Measurements from ENCODE around the gene SKOR1. TPM values are rescaled to one million over a fixed set of nuclear protein-coding genes. Genes with fewer than 3 reads are reported as not detected.

Gene SKOR1
- total RNA-seq, 2 donors from 2014 or later = 0.78 to 3.5 TPM

DNA sequence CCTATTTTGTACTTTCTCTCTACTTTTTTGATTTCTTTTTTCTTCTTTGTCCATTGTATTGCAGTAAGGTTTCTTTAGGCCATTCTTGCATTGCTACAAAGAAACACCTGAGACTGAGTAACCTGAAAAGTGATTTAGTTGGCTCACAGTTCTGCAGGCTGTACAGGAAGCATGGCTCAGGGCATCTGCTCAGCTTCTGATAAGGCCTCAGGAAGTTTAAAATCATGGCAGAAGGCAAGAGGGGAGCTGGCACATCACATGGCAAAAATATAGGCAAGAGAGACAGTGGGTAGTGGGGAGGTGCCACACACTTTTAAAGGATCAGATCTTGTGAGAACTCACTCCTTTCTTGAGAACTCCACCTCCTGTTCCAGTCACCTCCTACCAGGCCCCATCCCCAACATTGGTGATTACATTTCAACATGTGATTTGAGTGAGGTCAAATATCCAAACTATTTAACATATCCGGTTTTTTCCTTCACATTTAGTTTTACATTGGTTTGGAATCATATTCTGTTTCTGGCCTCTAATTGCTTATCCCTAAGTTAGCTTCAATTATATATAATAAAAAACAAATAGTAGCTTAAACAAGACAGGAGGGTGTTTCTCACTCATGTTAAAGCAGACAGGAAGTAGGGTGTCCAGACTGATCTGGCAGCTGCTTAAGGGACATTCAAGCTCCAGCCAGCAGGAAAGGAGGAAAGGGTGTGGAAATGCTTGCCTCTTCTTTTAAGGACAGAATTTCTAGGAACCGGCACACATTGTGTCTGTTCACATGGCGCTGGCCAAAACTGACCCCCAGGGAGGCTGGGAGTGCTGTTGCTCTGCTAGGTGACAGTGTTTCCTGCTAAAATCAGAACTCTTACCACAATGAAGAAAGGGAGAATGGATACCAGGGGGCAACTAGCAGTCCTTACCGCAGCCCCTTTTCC is 28.8 kb upstream of the SKOR1 start:
- no peak overlapping the region for H3K27ac ChIP-seq
- DNase-seq (ENCODE audit: low spot score) (no peak), ATAC-seq (ENCODE audit: insufficient number of reproducible peaks, low FRiP score, low read depth) (no peak)
- no peaks in the 10 kb centered on the region for H3K27me3 ChIP-seq (replicated peaks; ENCODE audit: insufficient read depth)
- TF ChIP-seq, protein P1, sequence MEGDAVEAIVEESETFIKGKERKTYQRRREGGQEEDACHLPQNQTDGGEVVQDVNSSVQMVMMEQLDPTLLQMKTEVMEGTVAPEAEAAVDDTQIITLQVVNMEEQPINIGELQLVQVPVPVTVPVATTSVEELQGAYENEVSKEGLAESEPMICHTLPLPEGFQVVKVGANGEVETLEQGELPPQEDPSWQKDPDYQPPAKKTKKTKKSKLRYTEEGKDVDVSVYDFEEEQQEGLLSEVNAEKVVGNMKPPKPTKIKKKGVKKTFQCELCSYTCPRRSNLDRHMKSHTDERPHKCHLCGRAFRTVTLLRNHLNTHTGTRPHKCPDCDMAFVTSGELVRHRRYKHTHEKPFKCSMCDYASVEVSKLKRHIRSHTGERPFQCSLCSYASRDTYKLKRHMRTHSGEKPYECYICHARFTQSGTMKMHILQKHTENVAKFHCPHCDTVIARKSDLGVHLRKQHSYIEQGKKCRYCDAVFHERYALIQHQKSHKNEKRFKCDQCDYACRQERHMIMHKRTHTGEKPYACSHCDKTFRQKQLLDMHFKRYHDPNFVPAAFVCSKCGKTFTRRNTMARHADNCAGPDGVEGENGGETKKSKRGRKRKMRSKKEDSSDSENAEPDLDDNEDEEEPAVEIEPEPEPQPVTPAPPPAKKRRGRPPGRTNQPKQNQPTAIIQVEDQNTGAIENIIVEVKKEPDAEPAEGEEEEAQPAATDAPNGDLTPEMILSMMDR (IDR thresholded peaks at IDR 0.05) = no peak
- H3K4me1 ChIP-seq (ENCODE audit: control insufficient read depth in 1 of 2, low read depth in 2 of 2) = no peaks in the 10 kb centered on the region
- H3K9me3 ChIP-seq = peaks cover 5% of the 10 kb centered on the region
- H3K36me3 ChIP-seq = no peaks in the 10 kb centered on the region
- no peak overlapping the region for H3K4me3 ChIP-seq

- H3K36me3 ChIP-seq = no peaks in the 10 kb centered on the region
- H3K27ac ChIP-seq = no peak overlapping the region
- no peak for DNase-seq (ENCODE audit: low spot score)
- H3K4me3 ChIP-seq = no peak overlapping the region
- no peak for ATAC-seq (ENCODE audit: insufficient number of reproducible peaks, low FRiP score, low read depth)
- no peaks in the 10 kb centered on the region for H3K27me3 ChIP-seq (replicated peaks; ENCODE audit: insufficient read depth)
- H3K4me1 ChIP-seq (ENCODE audit: control insufficient read depth in 1 of 2, low read depth in 2 of 2) = no peaks in the 10 kb centered on the region
- H3K9me3 ChIP-seq = peaks cover 5% of the 10 kb centered on the region
- TF ChIP-seq, protein P1 (IDR thresholded peaks at IDR 0.05) = no peak
Measured at GRCh38 chr15:67799801-67800205, 25.5 kb upstream of the SKOR1 start.

DNA sequence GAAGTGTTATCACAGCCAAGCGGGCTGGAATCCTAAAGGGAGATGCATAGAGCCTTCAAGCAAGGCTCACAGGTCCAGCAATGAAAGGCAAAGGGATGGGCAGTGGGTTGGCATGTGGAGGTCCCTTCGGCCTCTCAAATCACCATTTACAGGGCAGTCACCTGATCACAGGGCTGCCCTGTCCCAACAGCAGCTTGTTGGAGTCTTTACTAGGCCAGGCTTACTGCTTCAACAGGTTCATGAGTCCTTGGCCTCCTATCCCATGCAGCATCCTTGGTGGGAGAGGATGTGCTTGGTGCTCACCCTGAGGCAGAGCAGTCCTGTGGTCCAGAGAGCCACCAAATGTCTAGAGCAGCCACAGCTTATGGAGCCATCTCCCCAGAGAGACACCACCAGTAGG is 24.2 kb upstream of the SKOR1 start:
- TF ChIP-seq, protein P1 (IDR thresholded peaks at IDR 0.05) = no peak
- no peaks in the 10 kb centered on the region for H3K27me3 ChIP-seq (replicated peaks; ENCODE audit: insufficient read depth)
- H3K4me3 ChIP-seq = no peak overlapping the region

DNA sequence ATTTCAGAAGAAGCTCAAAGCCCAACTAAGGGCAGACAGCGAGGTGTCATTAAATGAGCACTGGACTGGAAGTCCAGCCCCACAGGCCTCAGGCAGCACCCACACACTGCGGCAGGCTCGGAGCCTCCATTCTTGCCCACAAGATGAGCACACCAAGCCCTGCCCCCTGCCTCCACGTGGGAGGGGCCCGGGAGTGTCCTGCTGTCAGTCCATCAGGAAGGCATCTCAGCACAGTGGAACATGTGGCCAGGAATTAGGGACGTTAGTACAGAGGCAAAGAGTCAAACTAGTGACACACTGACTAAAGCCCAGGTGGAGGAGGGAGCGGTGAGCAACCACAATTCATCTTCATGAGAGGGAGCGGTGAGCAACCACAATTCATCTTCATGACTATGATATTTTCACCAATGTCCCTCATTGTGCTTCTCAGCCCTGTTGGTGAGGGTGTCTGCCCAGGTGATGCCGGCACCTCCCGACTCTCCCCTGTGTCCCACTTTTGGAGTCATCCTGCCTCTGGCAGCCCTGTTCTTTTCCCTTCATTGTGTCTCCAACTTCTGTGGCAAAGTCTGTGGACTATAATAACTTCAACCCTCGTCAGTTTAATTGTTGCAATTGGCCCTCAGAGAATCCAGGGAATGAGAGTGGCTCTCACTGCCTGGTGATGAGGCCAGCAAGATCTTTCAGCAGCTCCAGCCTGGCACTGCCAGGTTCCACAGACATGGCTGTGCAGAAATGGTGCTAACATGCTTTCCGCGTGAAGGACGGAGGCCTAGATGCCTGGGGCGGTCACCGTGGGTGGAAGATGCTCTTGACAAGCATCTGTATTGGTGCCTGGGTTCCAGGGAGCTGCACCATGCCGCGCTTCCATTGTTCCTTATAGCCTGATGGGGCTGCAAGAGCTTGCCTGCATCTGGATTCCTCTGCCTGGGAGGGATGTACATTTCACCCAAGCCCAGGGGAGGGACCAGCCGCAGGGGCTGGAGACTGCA is 23.1 kb upstream of the SKOR1 start:
- H3K4me3 ChIP-seq = no peak overlapping the region
- H3K27me3 ChIP-seq (replicated peaks; ENCODE audit: insufficient read depth) = no peaks in the 10 kb centered on the region
- H3K36me3 ChIP-seq = peaks cover 4% of the 10 kb centered on the region
- H3K4me1 ChIP-seq (ENCODE audit: control insufficient read depth in 1 of 2, low read depth in 2 of 2) = no peaks in the 10 kb centered on the region
- ATAC-seq (ENCODE audit: insufficient number of reproducible peaks, low FRiP score, low read depth) (no peak), DNase-seq (ENCODE audit: low spot score) (no peak)
- H3K27ac ChIP-seq = no peak overlapping the region
- TF ChIP-seq, protein P1 (IDR thresholded peaks at IDR 0.05) = no peak
- H3K9me3 ChIP-seq = no peaks in the 10 kb centered on the region

More for the DNA sequence above, 24.2 kb upstream of the SKOR1 start:
- DNase-seq (ENCODE audit: low spot score) (no peak), ATAC-seq (ENCODE audit: insufficient number of reproducible peaks, low FRiP score, low read depth) (no peak)
- Histone ChIP-seq H3K9me3 (no peaks in the 10 kb centered on the region), H3K4me1 (ENCODE audit: control insufficient read depth in 1 of 2, low read depth in 2 of 2) (no peaks in the 10 kb centered on the region), H3K36me3 (peaks cover 2% of the 10 kb centered on the region), H3K27ac (no peak overlapping the region)

DNA sequence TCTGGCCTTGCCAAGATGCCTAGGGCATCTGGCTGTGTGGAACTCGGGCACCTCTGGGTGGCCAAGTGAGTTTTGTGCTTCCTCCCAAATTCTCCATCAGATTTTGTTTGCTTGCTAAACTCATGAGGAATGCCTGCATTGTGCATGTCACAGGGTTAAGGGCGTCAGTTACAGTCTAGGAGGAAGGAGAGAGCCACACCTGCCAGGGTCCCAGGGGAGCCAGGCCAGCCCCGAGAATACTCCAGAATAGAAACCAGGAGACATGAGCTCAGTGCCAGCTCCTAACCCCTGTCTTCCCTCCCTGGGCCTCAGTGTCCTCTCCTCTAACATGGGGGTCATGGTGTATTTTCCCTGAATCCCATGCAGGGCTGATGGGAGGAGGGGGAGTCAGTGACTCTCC is 22.0 kb upstream of the SKOR1 start:
- ATAC-seq (ENCODE audit: insufficient number of reproducible peaks, low FRiP score, low read depth) (no peak), DNase-seq (ENCODE audit: low spot score) (no peak)
- Histone ChIP-seq H3K36me3 (peaks cover 4% of the 10 kb centered on the region), H3K27ac (no peak overlapping the region), H3K9me3 (no peaks in the 10 kb centered on the region), H3K4me1 (ENCODE audit: control insufficient read depth in 1 of 2, low read depth in 2 of 2) (no peaks in the 10 kb centered on the region), H3K4me3 (no peak overlapping the region), H3K27me3 (replicated peaks; ENCODE audit: insufficient read depth) (no peaks in the 10 kb centered on the region)
- TF ChIP-seq, protein P1 (IDR thresholded peaks at IDR 0.05) = no peak

All from thoracic aorta (tissue), 2 donors.